ENCODE measurements around the gene CLMP. TPM values are rescaled to one million over a fixed set of nuclear protein-coding genes. Genes with fewer than 3 reads are reported as not detected.

CLMP gene
- total RNA-seq, 1 donor from 2014 or later = 3.4 TPM

DNA sequence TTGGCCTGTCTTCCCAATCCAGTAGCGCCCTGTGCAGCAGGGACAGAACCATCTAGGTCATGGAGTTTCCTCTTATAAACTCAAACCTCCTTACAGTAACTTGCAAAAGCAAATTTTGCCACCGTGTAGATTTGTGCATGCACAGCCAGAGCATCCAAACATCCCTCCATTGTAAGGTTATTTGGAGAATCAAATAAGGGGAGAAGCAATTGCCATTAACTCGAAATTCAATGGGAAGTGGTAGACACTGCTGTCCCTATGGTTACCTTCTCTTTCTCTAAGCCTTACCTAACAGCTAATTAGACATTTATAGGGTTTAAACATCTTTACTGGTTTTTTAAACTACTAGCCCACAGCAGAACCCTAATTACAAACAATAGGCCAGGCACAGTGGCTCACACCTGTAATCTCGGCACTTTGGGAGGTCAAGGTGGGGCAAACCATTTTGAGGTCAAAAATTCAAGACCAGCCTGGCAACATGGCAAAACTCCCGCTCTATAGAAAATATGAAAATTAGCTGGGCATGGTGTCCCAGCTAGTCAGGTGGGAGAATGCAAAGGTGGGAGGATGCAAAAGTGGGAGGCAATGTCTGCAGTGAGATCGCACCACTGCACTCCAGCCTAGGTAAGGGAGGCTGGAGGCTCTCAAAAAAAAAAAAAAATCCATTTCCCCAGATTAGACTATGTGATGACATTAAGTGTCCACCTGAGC lies 139.7 kb downstream of the CLMP start:
- Histone ChIP-seq H3K36me3 (peaks cover 65% of the 10 kb centered on the region), H3K4me1 (peaks cover 60% of the 10 kb centered on the region), H3K4me3 (no peak overlapping the region), H3K27me3 (ENCODE audit: low read depth) (no peaks in the 10 kb centered on the region), H3K9me3 (replicated peaks) (no peaks in the 10 kb centered on the region), H3K27ac (replicated peaks) (no peak overlapping the region)
- no peak for TF ChIP-seq CTCF (IDR thresholded peaks at IDR 0.05; ENCODE audit: borderline replicate concordance)
- intact Hi-C loops (cut with micrococcal nuclease) = no loop called here
- no peak for DNase-seq

DNA sequence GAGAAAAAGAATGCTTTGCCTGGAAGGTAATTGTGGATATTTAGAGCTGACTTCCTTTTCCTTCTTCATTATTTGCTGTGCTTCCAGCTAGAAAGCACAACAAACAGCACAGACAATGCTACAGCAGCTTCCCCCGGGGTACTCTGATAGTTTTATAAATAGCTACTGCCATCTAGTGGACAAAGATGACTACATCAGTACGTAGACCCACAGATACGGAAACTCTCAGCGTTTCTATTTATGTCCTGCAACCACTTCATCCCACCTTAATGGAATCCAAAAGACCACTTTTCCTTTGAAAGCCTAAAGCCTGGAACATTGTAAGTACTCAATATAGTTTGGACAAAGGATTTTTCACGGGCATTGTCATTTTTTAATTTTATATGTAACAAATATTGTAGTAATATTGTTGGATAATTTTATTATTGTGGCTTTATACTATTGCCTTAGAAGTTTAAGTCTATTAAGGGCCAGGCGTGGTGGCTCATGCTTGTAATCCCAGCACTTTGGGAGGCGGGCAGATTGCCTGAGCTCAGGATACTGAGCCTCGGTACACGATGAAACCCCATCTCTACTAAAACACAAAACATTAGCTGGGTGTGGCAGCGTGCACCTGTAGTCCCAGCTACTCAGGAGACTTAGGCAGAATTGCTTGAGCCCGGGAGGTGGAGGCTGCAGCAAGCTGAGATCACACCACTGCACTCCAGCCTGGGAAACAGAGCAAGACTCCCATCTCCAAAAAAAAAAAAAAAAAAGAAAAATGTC lies 140.6 kb downstream of the CLMP start:
- intact Hi-C loops (cut with micrococcal nuclease) = no loop called here
- peaks cover 51% of the 10 kb centered on the region for H3K4me1 ChIP-seq

GRCh38 chr11:123052901-123053721 lies 141.9 kb downstream of the CLMP start:
- DNase-seq = no peak
- Histone ChIP-seq H3K27ac (replicated peaks) (no peak overlapping the region), H3K9me3 (replicated peaks) (no peaks in the 10 kb centered on the region), H3K27me3 (ENCODE audit: low read depth) (no peaks in the 10 kb centered on the region), H3K4me1 (peaks cover 41% of the 10 kb centered on the region), H3K4me3 (no peak overlapping the region), H3K36me3 (peaks cover 43% of the 10 kb centered on the region)
- intact Hi-C loops (cut with micrococcal nuclease) = no loop called here
- TF ChIP-seq CTCF (IDR thresholded peaks at IDR 0.05; ENCODE audit: borderline replicate concordance) = no peak

More for the DNA sequence above, 140.6 kb downstream of the CLMP start:
- Histone ChIP-seq H3K27me3 (ENCODE audit: low read depth) (no peaks in the 10 kb centered on the region), H3K27ac (replicated peaks) (peak overlapping the region; percentile 10), H3K9me3 (replicated peaks) (no peaks in the 10 kb centered on the region), H3K4me3 (no peak overlapping the region), H3K36me3 (peaks cover 56% of the 10 kb centered on the region)
- DNase-seq = no peak
- peak; percentile 80 for TF ChIP-seq CTCF (IDR thresholded peaks at IDR 0.05; ENCODE audit: borderline replicate concordance)

- Histone ChIP-seq H3K36me3 (peaks cover 28% of the 10 kb centered on the region), H3K4me1 (peaks cover 27% of the 10 kb centered on the region), H3K27ac (replicated peaks) (no peak overlapping the region), H3K9me3 (replicated peaks) (no peaks in the 10 kb centered on the region), H3K27me3 (ENCODE audit: low read depth) (no peaks in the 10 kb centered on the region), H3K4me3 (no peak overlapping the region)
- intact Hi-C loops (cut with micrococcal nuclease) = no loop called here
- TF ChIP-seq CTCF (IDR thresholded peaks at IDR 0.05; ENCODE audit: borderline replicate concordance) = no peak
- no peak for DNase-seq
Measured at GRCh38 chr11:123051634-123052033, 143.4 kb downstream of the CLMP start.

DNA sequence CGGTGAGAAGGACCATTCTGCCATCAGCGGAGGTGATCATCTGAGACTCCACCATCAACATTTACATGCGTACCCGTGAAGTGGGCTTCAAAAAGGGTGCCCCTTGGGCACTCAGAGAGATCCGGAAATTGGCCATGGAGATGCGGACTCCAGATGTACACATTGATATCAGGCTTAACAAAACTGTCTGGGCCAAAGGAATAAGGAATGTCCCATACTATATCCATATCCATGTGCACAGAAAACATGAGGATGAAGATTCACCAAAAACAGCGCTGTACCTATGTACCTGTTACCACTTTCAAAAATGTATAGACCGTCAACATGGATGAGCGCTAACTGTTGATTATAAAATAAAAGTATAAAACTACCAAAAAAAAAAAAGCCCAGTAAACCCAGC lies 143.9 kb downstream of the CLMP start:
- peaks cover 22% of the 10 kb centered on the region for H3K4me1 ChIP-seq
- no peaks in the 10 kb centered on the region for H3K27me3 ChIP-seq (ENCODE audit: low read depth)
- no peaks in the 10 kb centered on the region for H3K9me3 ChIP-seq (replicated peaks)
- intact Hi-C loops (cut with micrococcal nuclease) = no loop called here
- no peak overlapping the region for H3K27ac ChIP-seq (replicated peaks)
- DNase-seq = no peak
- no peak for TF ChIP-seq CTCF (IDR thresholded peaks at IDR 0.05; ENCODE audit: borderline replicate concordance)
- H3K4me3 ChIP-seq = no peak overlapping the region
- peaks cover 23% of the 10 kb centered on the region for H3K36me3 ChIP-seq
